GM21737 (cell line): ENCODE results near the gene SOX15.

Experiments
- ATAC-seq: cut with Tn5 transposase; IDR thresholded peaks from one replicate; pipeline ENCODE4 v1.9.1; 2021; ENCODE audit warnings: mild to moderate bottlenecking, moderate library complexity; ENCODE audit not compliant: unreplicated experiment

The SOX15 gene

GRCh38 chr17:7579001-7579833 lies 10.7 kb downstream of the SOX15 start, which contains the start of gene CD68:
CD68 (plus strand) TSS chr17:7579638; CDS start chr17:7579678, 40 bp downstream.
- ATAC-seq = peak; percentile 31

DNA sequence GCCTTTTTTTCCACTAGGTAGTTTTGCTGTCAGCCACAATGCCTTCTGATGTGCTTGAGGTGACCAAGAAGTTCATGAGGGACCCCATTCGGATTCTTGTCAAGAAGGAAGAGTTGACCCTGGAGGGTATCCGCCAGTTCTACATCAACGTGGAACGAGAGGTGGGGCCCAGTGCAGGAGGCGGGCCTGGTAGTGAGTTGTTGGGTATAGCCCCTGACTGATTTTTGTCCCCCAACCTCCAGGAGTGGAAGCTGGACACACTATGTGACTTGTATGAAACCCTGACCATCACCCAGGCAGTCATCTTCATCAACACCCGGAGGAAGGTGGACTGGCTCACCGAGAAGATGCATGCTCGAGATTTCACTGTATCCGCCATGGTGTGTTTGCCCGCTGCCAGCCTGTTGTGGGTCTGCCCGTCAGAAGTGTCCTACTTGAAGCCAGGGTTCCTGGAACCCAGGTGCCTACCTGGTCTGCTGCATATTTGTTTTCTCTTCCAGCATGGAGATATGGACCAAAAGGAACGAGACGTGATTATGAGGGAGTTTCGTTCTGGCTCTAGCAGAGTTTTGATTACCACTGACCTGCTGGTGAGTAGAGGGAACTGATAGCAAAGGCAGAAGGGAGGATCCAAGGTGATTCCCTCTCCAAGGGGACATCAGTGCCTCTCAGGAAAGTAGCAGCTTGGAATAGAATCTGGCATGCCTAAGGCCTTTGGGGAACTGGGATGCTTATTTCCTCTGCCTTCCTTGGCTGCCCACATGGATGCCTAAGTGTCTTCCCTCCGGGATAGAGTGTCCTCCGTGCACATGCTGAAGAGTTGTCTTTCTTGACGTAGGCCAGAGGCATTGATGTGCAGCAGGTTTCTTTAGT lies 12.3 kb downstream of the SOX15 start:
- ATAC-seq = no peak

- no peak for ATAC-seq
Measured at GRCh38 chr17:7576432-7576937, 13.4 kb downstream of the SOX15 start.

- no peak for ATAC-seq
Measured at GRCh38 chr17:7575959-7576358, 13.9 kb downstream of the SOX15 start.

GRCh38 chr17:7575481-7575883 lies 14.4 kb downstream of the SOX15 start:
- no peak for ATAC-seq

GRCh38 chr17:7574176-7574953 lies 15.5 kb downstream of the SOX15 start:
- ATAC-seq = no peak

- no peak for ATAC-seq
Measured at GRCh38 chr17:7573324-7574080, 16.4 kb downstream of the SOX15 start.

DNA sequence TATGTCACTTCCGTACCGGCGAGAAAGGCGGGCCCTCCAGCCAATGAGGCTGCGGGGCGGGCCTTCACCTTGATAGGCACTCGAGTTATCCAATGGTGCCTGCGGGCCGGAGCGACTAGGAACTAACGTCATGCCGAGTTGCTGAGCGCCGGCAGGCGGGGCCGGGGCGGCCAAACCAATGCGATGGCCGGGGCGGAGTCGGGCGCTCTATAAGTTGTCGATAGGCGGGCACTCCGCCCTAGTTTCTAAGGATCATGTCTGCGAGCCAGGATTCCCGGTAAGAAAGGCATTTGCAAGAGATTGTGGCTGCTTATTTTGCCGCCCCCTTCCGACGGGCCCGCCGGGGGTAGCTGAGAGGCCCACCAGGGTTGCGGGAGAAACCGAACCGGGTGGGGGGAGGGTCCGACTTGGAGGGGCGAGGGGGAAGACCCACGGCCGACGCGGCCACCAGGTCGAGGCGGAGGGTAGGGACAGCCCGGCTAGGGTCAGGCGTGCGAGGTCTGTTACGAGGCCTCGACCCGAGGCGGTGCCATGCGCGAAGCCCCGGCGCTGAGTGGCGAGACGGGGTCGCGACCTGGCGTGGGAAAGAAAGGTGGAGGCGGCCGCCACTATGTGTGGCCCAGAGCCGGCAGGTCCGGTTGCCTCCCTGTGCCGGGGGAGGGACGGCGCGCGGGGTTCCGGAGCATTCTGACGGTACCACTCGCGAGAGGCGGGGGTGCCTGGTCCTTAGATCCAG lies 17.1 kb downstream of the SOX15 start:
- ATAC-seq = no peak

- peak; percentile 86 for ATAC-seq
Measured at GRCh38 chr17:7572338-7572587, 17.6 kb downstream of the SOX15 start.

GRCh38 chr17:7570351-7570750 lies 19.5 kb downstream of the SOX15 start:
- no peak for ATAC-seq

DNA sequence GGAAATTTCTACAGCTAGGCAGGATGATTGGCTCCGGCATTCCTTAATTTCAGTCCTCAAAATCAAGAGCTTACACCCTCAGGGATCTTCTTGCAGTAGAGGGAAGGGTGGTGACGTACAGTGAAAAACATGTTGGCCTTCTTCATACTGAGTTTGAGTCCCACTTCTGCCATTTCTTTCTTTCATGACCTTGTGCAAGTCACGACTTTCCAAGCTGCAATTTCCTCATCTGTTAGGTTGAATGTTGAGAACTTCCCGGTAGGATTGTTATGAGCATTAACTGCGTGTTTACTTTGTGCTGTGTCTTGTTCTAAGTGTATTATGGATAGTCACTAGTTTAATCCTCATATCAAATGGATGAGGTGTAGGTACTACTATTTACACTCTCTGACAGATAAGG lies 20.3 kb downstream of the SOX15 start:
- ATAC-seq = no peak

DNA sequence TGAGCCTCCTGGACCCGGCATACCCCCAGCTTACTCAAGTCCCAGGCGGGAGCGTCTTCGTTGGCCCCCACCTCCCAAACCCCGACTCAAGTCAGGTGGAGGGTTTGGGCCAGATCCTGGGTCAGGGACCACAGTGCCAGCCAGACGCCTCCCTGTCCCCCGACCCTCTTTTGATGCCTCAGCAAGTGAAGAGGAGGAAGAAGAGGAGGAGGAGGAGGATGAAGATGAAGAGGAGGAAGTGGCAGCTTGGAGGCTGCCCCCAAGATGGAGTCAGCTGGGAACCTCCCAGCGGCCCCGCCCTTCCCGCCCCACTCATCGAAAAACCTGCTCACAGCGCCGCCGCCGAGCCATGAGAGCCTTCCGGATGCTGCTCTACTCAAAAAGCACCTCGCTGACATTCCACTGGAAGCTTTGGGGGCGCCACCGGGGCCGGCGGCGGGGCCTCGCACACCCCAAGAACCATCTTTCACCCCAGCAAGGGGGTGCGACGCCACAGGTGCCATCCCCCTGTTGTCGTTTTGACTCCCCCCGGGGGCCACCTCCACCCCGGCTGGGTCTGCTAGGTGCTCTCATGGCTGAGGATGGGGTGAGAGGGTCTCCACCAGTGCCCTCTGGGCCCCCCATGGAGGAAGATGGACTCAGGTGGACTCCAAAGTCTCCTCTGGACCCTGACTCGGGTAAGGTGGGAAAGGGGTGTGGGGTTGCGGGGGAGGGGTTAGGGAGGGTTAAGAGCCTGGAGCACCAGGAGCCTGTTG lies 26.6 kb downstream of the SOX15 start:
- no peak for ATAC-seq

DNA sequence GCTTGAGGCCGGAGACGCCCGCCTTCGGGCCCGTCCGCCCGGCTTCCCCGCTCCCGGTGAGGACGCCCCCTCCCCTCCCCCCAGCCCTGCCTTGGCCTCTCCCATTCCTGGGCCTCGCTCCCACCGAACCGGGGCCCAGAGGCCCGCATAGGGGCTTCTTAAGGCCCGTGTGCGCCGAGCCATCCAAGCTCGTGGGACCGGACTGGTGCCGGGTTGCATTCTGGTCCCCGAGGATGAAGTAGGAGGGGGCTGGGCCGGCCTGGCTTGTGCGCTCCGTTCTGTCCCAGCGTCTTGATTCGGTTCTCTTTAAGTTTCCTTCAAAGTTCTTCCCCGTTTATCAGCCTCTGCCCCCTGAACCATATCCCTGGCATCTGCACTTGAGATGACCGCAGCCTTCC lies 27.7 kb downstream of the SOX15 start:
- no peak for ATAC-seq

GRCh38 chr17:7561589-7562207 lies 28.2 kb downstream of the SOX15 start, which contains the start of gene SENP3:
SENP3 (plus strand) TSS chr17:7561919; CDS start chr17:7563077, 1,158 bp downstream.
- peak; percentile 49 for ATAC-seq

- peak; percentile 54 for ATAC-seq
Measured at GRCh38 chr17:7561028-7561575, 28.8 kb downstream of the SOX15 start.

DNA sequence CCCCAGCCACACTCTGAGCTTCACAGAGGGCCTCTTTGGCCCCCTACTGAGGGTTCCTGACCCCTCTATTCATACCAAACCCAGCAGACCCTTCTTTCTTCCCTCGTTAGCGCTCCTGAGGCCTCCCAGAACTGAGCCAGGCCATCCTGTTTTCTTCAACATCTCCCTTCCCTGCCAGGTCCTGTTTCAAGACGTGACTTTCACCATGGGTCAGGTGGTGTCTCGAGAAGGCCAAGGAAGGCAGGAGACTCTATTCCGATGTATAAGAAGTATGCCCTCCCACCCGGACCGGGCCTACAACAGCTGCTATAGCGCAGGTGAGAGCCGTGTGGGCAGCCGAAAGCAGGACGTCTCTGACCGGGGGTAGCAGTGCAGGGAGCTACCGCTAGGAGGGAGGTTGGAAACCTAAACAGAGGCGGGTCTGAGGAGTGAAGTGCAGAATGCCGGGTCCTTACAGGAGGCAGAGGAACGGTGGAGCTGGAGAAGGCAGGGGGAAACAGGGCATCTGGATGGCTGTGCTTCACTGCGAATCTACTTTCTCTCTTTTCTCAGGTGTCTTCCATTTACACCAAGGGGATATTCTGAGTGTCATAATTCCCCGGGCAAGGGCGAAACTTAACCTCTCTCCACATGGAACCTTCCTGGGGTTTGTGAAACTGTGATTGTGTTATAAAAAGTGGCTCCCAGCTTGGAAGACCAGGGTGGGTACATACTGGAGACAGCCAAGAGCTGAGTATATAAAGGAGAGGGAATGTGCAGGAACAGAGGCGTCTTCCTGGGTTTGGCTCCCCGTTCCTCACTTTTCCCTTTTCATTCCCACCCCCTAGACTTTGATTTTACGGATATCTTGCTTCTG lies 29.5 kb downstream of the SOX15 start:
- ATAC-seq = no peak
